ENCODE data around the gene PIK3R5. TPM values are rescaled to one million over a fixed set of nuclear protein-coding genes. Genes with fewer than 3 reads are reported as not detected.

The PIK3R5 gene
- total and polyA plus RNA-seq, 12 donors, result 0.66 to 10.1 (median 2.2) TPM

DNA sequence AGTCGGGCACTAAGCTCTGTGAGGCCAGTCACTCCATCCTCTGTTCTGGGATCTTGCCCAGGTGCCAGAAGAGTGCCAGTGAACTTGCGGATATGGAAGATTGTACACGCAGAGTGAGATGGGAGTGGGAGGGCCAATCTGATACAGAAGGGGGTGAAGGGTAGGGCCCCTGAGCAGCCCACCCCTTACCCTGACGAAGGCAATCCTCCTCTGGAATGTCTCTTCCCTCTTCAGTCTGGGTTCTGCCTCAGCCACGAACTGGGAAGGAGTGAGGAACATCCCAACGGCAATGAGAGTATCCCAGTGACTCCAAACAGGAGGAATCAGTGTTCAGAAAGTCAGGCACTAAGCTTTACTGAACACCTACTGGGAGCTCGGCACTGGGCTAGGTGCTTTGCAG, 86.1 kb downstream of the PIK3R5 start:
- TF ChIP-seq, protein P1, sequence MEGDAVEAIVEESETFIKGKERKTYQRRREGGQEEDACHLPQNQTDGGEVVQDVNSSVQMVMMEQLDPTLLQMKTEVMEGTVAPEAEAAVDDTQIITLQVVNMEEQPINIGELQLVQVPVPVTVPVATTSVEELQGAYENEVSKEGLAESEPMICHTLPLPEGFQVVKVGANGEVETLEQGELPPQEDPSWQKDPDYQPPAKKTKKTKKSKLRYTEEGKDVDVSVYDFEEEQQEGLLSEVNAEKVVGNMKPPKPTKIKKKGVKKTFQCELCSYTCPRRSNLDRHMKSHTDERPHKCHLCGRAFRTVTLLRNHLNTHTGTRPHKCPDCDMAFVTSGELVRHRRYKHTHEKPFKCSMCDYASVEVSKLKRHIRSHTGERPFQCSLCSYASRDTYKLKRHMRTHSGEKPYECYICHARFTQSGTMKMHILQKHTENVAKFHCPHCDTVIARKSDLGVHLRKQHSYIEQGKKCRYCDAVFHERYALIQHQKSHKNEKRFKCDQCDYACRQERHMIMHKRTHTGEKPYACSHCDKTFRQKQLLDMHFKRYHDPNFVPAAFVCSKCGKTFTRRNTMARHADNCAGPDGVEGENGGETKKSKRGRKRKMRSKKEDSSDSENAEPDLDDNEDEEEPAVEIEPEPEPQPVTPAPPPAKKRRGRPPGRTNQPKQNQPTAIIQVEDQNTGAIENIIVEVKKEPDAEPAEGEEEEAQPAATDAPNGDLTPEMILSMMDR (IDR thresholded peaks at IDR 0.05), result no peak

DNA sequence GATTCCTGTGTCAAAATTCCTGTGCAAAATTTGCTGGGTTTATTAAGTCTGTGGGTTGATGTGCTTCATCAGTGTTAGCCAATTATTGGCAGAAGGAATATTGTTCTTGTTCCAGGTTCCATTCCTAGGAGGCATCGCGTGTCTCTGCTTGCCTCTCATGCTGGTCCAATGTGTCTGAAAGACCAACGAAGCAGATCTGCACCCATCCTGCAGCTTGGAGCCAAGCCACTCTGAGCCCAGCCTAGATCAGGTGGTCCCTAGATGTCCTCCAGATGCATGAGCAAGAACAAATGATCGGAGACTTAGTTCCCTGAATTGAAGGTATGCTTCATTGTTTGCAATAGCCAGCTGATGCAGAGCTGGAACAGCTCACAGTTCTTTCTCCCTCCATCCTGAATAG, 87.5 kb downstream of the PIK3R5 start:
- no peaks in the 10 kb centered on the region for H3K9me3 ChIP-seq
- H3K27ac ChIP-seq, result no peak overlapping the region
- H3K27me3 ChIP-seq, result peaks cover 0 to 29% (median 12%) of the 10 kb centered on the region in 7 donors
- TF ChIP-seq, protein P1 (IDR thresholded peaks at IDR 0.05), result no peak
- H3K36me3 ChIP-seq, result peaks cover 0 to 51% (median 0%) of the 10 kb centered on the region in 9 donors
- ATAC-seq (no peak), DNase-seq (no peak)
- 83 to 88% methylated on average over 4 of the region's 4 CpGs for WGBS, 2 donors
- H3K4me1 ChIP-seq, result peaks cover 0 to 13% (median 5%) of the 10 kb centered on the region in 9 donors
- no peak overlapping the region for H3K4me3 ChIP-seq
- intact Hi-C loops (cut with DNase I), result no loop called here

More for the DNA sequence above, 86.1 kb downstream of the PIK3R5 start:
- intact Hi-C loops (cut with DNase I), result no loop called here
- Histone ChIP-seq H3K4me1 (no peaks in the 10 kb centered on the region), H3K36me3 (peaks cover 0 to 66% (median 0%) of the 10 kb centered on the region in 9 donors), H3K4me3 (no peak overlapping the region), H3K9me3 (no peaks in the 10 kb centered on the region), H3K27ac (no peak overlapping the region), H3K27me3 (peaks cover 0 to 18% (median 9%) of the 10 kb centered on the region in 7 donors)
- ATAC-seq, result no peak
- WGBS, 2 donors, result 62 to 71% methylated on average over 7 of the region's 7 CpGs
- DNase-seq, result no peak

DNA sequence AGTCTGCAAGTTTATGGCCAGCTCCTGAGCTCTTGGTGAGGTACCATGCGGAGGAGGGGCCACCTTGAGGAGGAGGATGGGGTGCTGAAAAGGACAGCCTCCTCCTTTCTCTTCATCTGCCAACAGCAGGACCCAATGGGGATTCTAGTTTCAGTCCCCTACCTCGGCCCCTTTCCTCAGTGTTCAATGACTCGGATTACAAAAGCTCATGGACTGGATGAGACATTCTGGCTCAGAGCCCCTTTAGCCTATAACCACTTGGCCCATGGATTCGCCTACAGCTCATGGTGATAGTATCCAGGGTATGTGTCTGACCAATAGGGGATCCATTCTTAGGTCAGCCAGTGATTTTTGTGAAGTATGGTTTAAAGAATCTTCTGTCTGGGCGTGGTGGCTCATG, 89.5 kb downstream of the PIK3R5 start:
- TF ChIP-seq, protein P1 (IDR thresholded peaks at IDR 0.05), result no peak
- H3K36me3 ChIP-seq, result peaks cover 0 to 31% (median 0%) of the 10 kb centered on the region in 9 donors
- peaks cover 0 to 21% (median 5%) of the 10 kb centered on the region in 9 donors for H3K4me1 ChIP-seq
- H3K4me3 ChIP-seq, result no peak overlapping the region
- no peak overlapping the region for H3K27ac ChIP-seq
- H3K9me3 ChIP-seq, result no peaks in the 10 kb centered on the region
- intact Hi-C loops (cut with DNase I), result no loop called here
- DNase-seq (no peak), ATAC-seq (no peak)
- H3K27me3 ChIP-seq, result peaks cover 0 to 29% (median 12%) of the 10 kb centered on the region in 7 donors
- WGBS, 2 donors, result 85 to 86% methylated on average over 5 of the region's 5 CpGs

DNA sequence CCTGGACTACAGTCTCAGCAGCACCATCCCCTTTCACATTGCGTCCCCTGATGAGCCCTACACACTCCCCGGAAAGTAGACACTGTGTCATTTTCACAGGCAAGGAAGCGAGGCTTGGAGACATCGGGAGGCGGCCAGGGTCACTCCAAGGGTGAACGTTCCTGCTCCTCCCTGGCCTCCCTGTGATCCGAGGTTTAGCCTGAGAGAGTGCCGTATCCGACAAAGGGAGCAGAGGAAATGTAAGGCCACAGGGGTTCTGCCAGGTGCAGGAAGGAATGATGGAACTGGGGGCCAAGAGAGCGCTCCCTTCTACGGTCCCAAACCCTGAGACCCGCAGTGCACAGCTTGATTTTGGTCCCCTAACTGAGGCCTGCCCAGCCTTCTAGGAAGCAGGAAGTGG, 90.1 kb downstream of the PIK3R5 start:
- DNase-seq (no peak), ATAC-seq (no peak)
- Histone ChIP-seq H3K9me3 (no peaks in the 10 kb centered on the region), H3K36me3 (peaks cover 0 to 26% (median 0%) of the 10 kb centered on the region in 9 donors), H3K27ac (no peak overlapping the region), H3K4me3 (no peak overlapping the region), H3K4me1 (peaks cover 0 to 21% (median 5%) of the 10 kb centered on the region in 9 donors), H3K27me3 (peaks cover 0 to 29% (median 12%) of the 10 kb centered on the region in 7 donors)
- intact Hi-C loops (cut with DNase I), result no loop called here
- TF ChIP-seq, protein P1 (IDR thresholded peaks at IDR 0.05), result no peak
- 75 to 79% methylated on average over 12 of the region's 12 CpGs for WGBS, 2 donors
